ENCODE measurements around the gene NAV2.

DNA sequence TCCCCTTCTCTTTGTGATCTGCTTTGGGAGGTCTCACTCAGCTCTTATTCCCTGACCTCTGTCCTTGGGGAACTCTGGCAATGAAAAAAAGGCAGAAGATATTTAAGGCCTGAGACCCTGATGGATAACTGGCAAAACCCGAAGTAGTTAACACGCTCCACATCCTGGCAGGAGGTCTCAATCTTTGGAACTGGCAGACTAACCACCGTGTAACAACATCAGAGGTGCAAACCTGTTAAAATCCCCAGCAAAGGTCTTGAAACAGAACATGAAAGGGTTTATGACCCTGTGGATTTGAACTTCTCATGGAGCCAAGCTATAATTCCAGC, 287.3 kb downstream of the NAV2 start:
- TF ChIP-seq, protein P1, sequence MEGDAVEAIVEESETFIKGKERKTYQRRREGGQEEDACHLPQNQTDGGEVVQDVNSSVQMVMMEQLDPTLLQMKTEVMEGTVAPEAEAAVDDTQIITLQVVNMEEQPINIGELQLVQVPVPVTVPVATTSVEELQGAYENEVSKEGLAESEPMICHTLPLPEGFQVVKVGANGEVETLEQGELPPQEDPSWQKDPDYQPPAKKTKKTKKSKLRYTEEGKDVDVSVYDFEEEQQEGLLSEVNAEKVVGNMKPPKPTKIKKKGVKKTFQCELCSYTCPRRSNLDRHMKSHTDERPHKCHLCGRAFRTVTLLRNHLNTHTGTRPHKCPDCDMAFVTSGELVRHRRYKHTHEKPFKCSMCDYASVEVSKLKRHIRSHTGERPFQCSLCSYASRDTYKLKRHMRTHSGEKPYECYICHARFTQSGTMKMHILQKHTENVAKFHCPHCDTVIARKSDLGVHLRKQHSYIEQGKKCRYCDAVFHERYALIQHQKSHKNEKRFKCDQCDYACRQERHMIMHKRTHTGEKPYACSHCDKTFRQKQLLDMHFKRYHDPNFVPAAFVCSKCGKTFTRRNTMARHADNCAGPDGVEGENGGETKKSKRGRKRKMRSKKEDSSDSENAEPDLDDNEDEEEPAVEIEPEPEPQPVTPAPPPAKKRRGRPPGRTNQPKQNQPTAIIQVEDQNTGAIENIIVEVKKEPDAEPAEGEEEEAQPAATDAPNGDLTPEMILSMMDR (IDR thresholded peaks at IDR 0.05): no peak
- no peak for TF ChIP-seq POLR2A (IDR thresholded peaks at IDR 0.05)
